ENCODE measurements around the gene SCARB1.

DNA sequence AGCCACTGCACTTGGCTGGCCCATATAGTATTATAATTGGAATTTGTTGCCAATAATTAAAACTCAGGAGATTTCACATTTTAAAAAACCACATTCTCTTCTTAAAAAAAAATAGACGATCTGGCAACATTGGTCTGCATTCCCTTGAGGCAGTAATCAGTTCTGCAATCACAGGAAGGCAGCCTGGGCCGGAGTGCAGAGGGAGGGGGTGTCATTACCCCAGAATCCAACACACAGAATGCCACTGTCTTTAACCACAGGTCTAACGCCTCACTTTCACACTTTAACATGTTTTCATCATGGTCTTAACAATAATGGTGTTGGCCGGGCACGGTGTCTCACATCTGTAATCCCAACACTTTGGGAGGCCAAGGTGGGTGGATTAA lies 100.1 kb downstream of the SCARB1 start:
- TF ChIP-seq, protein P1, sequence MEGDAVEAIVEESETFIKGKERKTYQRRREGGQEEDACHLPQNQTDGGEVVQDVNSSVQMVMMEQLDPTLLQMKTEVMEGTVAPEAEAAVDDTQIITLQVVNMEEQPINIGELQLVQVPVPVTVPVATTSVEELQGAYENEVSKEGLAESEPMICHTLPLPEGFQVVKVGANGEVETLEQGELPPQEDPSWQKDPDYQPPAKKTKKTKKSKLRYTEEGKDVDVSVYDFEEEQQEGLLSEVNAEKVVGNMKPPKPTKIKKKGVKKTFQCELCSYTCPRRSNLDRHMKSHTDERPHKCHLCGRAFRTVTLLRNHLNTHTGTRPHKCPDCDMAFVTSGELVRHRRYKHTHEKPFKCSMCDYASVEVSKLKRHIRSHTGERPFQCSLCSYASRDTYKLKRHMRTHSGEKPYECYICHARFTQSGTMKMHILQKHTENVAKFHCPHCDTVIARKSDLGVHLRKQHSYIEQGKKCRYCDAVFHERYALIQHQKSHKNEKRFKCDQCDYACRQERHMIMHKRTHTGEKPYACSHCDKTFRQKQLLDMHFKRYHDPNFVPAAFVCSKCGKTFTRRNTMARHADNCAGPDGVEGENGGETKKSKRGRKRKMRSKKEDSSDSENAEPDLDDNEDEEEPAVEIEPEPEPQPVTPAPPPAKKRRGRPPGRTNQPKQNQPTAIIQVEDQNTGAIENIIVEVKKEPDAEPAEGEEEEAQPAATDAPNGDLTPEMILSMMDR (IDR thresholded peaks at IDR 0.05): peak in 1 of 5 experiments; percentile 9
- peak in 1 of 2 donors; percentile 40 for TF ChIP-seq EP300 (IDR thresholded peaks at IDR 0.05)

Measured in tibial nerve (tissue), 4 donors.